HepG2 (cell line): ENCODE results near the gene TRIM59. TPM values are rescaled to one million over a fixed set of nuclear protein-coding genes. Genes with fewer than 3 reads are reported as not detected.

ENCODE experiments used
- ATAC-seq: fragments of 200-7000 bp; cut with Tn5 transposase; 3 replicates; pipeline ENCODE4 v1.9.1; 2020; ENCODE audit warnings: mild to moderate bottlenecking, moderate library complexity
- BruUV-seq: library from RNA; stranded (reverse); fragments of 400-500 nt; replicated peaks from 2 replicates; lab custom pipeline; 2021; lab: Mats Ljungman, UMichigan
- CTCF ChIA-PET: fragments of 300-600 bp; formaldehyde crosslinking; extraction: SDS; loops from one replicate; lab custom pipeline; 2021; ENCODE audit warnings: low total read pairs, inconsistent platforms, low intra/inter-chr PET ratio; lab: Yijun Ruan, JAX
- POLR2A ChIA-PET: fragments of 350-600 bp; sonication (Branson Sonifier 250); formaldehyde crosslinking; loops from one replicate; lab custom pipeline; 2020; ENCODE audit warnings: antibody characterized with exemption, inconsistent platforms; lab: Yijun Ruan, JAX
- DNase-seq: peaks from one replicate; pipeline ENCODE4 v3.0.0-alpha.2; 2015; ENCODE audit warnings: low spot score
- FAIRE-seq: peaks from 3 replicates; lab custom pipeline; 2011; peaks lifted over from hg19 to GRCh38; lab: Jason Lieb, UNC
- H2AFZ ChIP-seq: one replicate; pipeline ENCODE4 v1.6.1; 2011; ENCODE audit warnings: low read length, inconsistent platforms
- H3K27ac ChIP-seq: fragments of 300-600 bp; 3 replicates; pipeline ENCODE4 v1.8.0; 2011; ENCODE audit warnings: mixed run types, mild to moderate bottlenecking, mixed read lengths, low read length, inconsistent platforms; ENCODE audit not compliant: insufficient read depth; ENCODE audit errors: extremely low read length
- H3K27me3 ChIP-seq, 2 experiments: fragments of 200-600 bp in 1 of 2; 2 replicates in 1 of 2; 3 replicates in 1 of 2; pipeline versions ENCODE4 v1.6.0 to v1.8.0; 2011; ENCODE audit warnings: low read length in 2 of 2, mild to moderate bottlenecking in 2 of 2, moderate library complexity in 2 of 2, inconsistent platforms in 1 of 2; ENCODE audit not compliant: insufficient read depth in 2 of 2, control insufficient read depth in 1 of 2
- H3K36me3 ChIP-seq, 2 experiments: fragments of 200-600 bp in 1 of 2; replicated peaks in 1 of 2; 2 replicates in 1 of 2; 3 replicates in 1 of 2; pipeline versions ENCODE4 v1.5.1 to v1.8.0; 2011; ENCODE audit warnings: low read length in 2 of 2, inconsistent platforms in 1 of 2; ENCODE audit not compliant: insufficient read depth in 2 of 2, control insufficient read depth in 1 of 2
- H3K4me1 ChIP-seq: 2 replicates; pipeline ENCODE4 v1.5.1; 2012; ENCODE audit warnings: low read length, inconsistent platforms; ENCODE audit not compliant: insufficient read depth
- H3K4me2 ChIP-seq: 2 replicates; pipeline ENCODE4 v1.6.0; 2011; ENCODE audit warnings: low read depth, low read length, inconsistent platforms
- H3K4me3 ChIP-seq, 3 experiments: fragments of 200-600 bp in 1 of 3; sonication (generic), shearing (Covaris generic) in 1 of 3; replicated peaks in 1 of 3; 2 replicates each; pipeline ENCODE4 v1.5.1; 2011 to 2016; ENCODE audit warnings: low read length in 3 of 3, inconsistent platforms in 2 of 3, low read depth in 2 of 3, mild to moderate bottlenecking in 2 of 3, control low read depth in 1 of 3, mixed read lengths in 1 of 3; ENCODE audit not compliant: insufficient read depth in 1 of 3
- H3K79me2 ChIP-seq: one replicate; pipeline ENCODE4 v1.6.1; 2011; ENCODE audit warnings: low read length, inconsistent platforms; ENCODE audit not compliant: insufficient read depth
- H3K9ac ChIP-seq: 2 replicates; pipeline ENCODE4 v1.6.0; 2011; ENCODE audit warnings: mild to moderate bottlenecking, low read depth, low read length, inconsistent platforms; ENCODE audit not compliant: insufficient read depth
- H3K9me3 ChIP-seq: 2 replicates; pipeline ENCODE4 v1.5.1; 2012; ENCODE audit warnings: mild to moderate bottlenecking, low read length
- H4K20me1 ChIP-seq: 2 replicates; pipeline ENCODE4 v1.6.0; 2011; ENCODE audit warnings: inconsistent platforms, mild to moderate bottlenecking, low read length, moderate library complexity; ENCODE audit not compliant: insufficient read depth
- AKAP8 ChIP-seq: sonication (generic); formaldehyde crosslinking; IDR thresholded peaks from 2 replicates; pipeline ENCODE4 v1.5.1; 2020; ENCODE audit warnings: mild to moderate bottlenecking, missing genetic modification reagents
- ARNT ChIP-seq: fragments of 450-650 bp; IDR thresholded peaks from 2 replicates; pipeline ENCODE4 v1.6.1; 2017
- CREB3 ChIP-seq: sonication (generic); formaldehyde crosslinking; IDR thresholded peaks from 2 replicates; pipeline ENCODE4 v1.5.0; 2020; ENCODE audit warnings: missing genetic modification reagents
- GPN1 ChIP-seq: sonication (generic); formaldehyde crosslinking; IDR thresholded peaks from 2 replicates; pipeline ENCODE4 v1.5.1; 2020; ENCODE audit warnings: missing genetic modification reagents, borderline replicate concordance
- HDAC1 ChIP-seq: sonication (generic); formaldehyde crosslinking; IDR thresholded peaks from 2 replicates; pipeline ENCODE4 v1.5.1; 2020; ENCODE audit warnings: mild to moderate bottlenecking, missing genetic modification reagents
- HMGA1 ChIP-seq: sonication (generic); formaldehyde crosslinking; conservative IDR thresholded peaks from 2 replicates; pipeline ENCODE4 v1.4.0; 2020; ENCODE audit warnings: missing genetic modification reagents
- JUN ChIP-seq: sonication (generic); formaldehyde crosslinking; IDR thresholded peaks from 2 replicates; pipeline ENCODE4 v1.4.0; 2020; ENCODE audit warnings: mild to moderate bottlenecking, missing genetic modification reagents
- PAX8 ChIP-seq: sonication (generic); formaldehyde crosslinking; IDR thresholded peaks from 2 replicates; pipeline ENCODE4 v1.8.0; 2022; ENCODE audit warnings: mild to moderate bottlenecking, missing genetic modification reagents, borderline replicate concordance
- PHB2 ChIP-seq: fragments of 450-650 bp; IDR thresholded peaks from 2 replicates; pipeline ENCODE4 v1.6.1; 2018; ENCODE audit not compliant: partially characterized antibody
- PPARG ChIP-seq: conservative IDR thresholded peaks from 2 replicates; pipeline ENCODE4 v1.6.1; 2016; ENCODE audit warnings: missing biosample characterization, missing genetic modification reagents
- RBM39 ChIP-seq: fragments of 200-400 bp; formaldehyde crosslinking; IDR thresholded peaks from one replicate; pipeline ENCODE4 v1.6.1; 2018; ENCODE audit warnings: antibody characterized with exemption, mild to moderate bottlenecking, low read depth, low read length; ENCODE audit not compliant: poor library complexity, severe bottlenecking
- RFXANK ChIP-seq: IDR thresholded peaks from 2 replicates; pipeline ENCODE4 v1.6.1; 2016
- ZBTB25 ChIP-seq: IDR thresholded peaks from 2 replicates; pipeline ENCODE4 v1.6.1; 2018; ENCODE audit warnings: missing genetic modification reagents
- ZIK1 ChIP-seq: sonication (generic); formaldehyde crosslinking; IDR thresholded peaks from 2 replicates; pipeline ENCODE4 v1.5.0; 2020; ENCODE audit warnings: mild to moderate bottlenecking, low read depth, missing genetic modification reagents, borderline replicate concordance
- ZNF563 ChIP-seq: sonication (generic); formaldehyde crosslinking; IDR thresholded peaks from 2 replicates; pipeline ENCODE4 v1.8.0; 2022; ENCODE audit warnings: mild to moderate bottlenecking, moderate library complexity, missing genetic modification reagents
- ZSCAN20 ChIP-seq: sonication (generic); formaldehyde crosslinking; IDR thresholded peaks from 2 replicates; pipeline ENCODE4 v1.4.0; 2020; ENCODE audit warnings: missing genetic modification reagents, mild to moderate bottlenecking, borderline replicate concordance
- WGBS: methylation state at CpG from one replicate; pipeline ENCODE4 v1.1.6; 2017; ENCODE audit warnings: low lambda C conversion rate; 5-methylcytosine and 5-hydroxymethylcytosine counted together
- in situ Hi-C: cut with HindIII; loops from 2 replicates; pipeline ENCODE4 v1.10.0; 2017; ENCODE audit warnings: low pct_unique_long_range_greater_than_20kb; ENCODE audit not compliant: extremely low pct_ligation_motif_present
- intact Hi-C: fragments of 100-400 bp; cut with micrococcal nuclease; formaldehyde crosslinking; loops from one replicate; pipeline ENCODE4 v1.10.0; 2022; ENCODE audit not compliant: unreplicated experiment
- polyA plus RNA-seq, 8 experiments: library from polyadenylated mRNA; depleted of rRNA in 3 of 8; stranded (reverse) in 7 of 8; unstranded in 1 of 8; fragments of >200 nt; fragmentation: Illumina TruSeq in 4 of 8; extraction: Trizol in 4 of 8; gene quantifications; 2 replicates each; pipeline versions ENCODE4 v1.2.1 to v1.2.3, GENCODE V29; 2011 to 2016; ENCODE audit warnings: low read depth in 4 of 8, missing spikeins in 1 of 8, mixed read lengths in 1 of 8; ENCODE audit not compliant: insufficient read depth in 1 of 8
- total RNA-seq, 5 experiments: library from RNA; depleted of rRNA; stranded (reverse); fragments of >200 nt; fragmentation: Illumina TruSeq; extraction: Trizol; gene quantifications; 2 replicates each; pipeline ENCODE4 v1.2.3, GENCODE V29; 2016; ENCODE audit warnings: low read depth in 1 of 5

The TRIM59 gene
- total and polyA plus RNA-seq, 2 of the 13 experiments (the other 11 are each of a cell fraction or from before 2014, with no cell fraction given) = 1.3 to 3.2 TPM

GRCh38 chr3:160477750-160478149 is 28.2 kb upstream of the TRIM59 start:
- no peak for FAIRE-seq
- H3K9me3 ChIP-seq = no peaks in the 10 kb centered on the region
- no peak overlapping the region for H3K4me3 ChIP-seq
- no peaks in the 10 kb centered on the region for H3K36me3 ChIP-seq
- H2AFZ ChIP-seq = no peak overlapping the region
- H3K4me1 ChIP-seq = peaks cover 6% of the 10 kb centered on the region; the same call in 1 of the 2 replicates
- no peak for DNase-seq
- ATAC-seq = no peak; the same call in 2 of the 3 replicates
- BruUV-seq = no TSS peak
- no peaks in the 10 kb centered on the region for H3K27me3 ChIP-seq
- no peaks in the 10 kb centered on the region for H3K79me2 ChIP-seq
- in situ Hi-C loops = no loop called here
- H3K9ac ChIP-seq = no peak overlapping the region
- ChIA-PET POLR2A (no interaction called here), CTCF (no interaction called here)
- no peak overlapping the region for H3K27ac ChIP-seq
- no peak overlapping the region for H3K4me2 ChIP-seq
- intact Hi-C loops = no loop called here
- no peaks in the 10 kb centered on the region for H4K20me1 ChIP-seq
- no peak for TF ChIP-seq ARNT
- no peak for TF ChIP-seq RFXANK (CRISPR knock-in tag)
- no peak for TF ChIP-seq CREB3
- no peak for TF ChIP-seq ZNF563 (CRISPR knock-in tag)
- no peak for TF ChIP-seq HDAC1 (CRISPR knock-in tag)
- no peak for TF ChIP-seq AKAP8
- no peak for TF ChIP-seq PPARG (CRISPR knock-in tag)
- TF ChIP-seq ZSCAN20 (CRISPR knock-in tag) = no peak
- no peak for TF ChIP-seq PAX8 (CRISPR knock-in tag)
- no peak for TF ChIP-seq GPN1 (CRISPR knock-in tag)
- no peak for TF ChIP-seq ZIK1 (CRISPR knock-in tag)
- TF ChIP-seq RBM39 = no peak
- TF ChIP-seq PHB2 = no peak
- TF ChIP-seq HMGA1 = no peak
- no peak for TF ChIP-seq ZBTB25 (CRISPR knock-in tag)
- TF ChIP-seq JUN = no peak
- 50% methylated on average over 5 of the region's 5 CpGs for WGBS
